ENCODE data around the gene PTDSS2. TPM values are rescaled to one million over a fixed set of nuclear protein-coding genes. Genes with fewer than 3 reads are reported as not detected.
"Not testable (repeated sequence)": the region's sequence is repeated elsewhere in the genome, so short reads cannot be mapped to it uniquely, and the experiment has no call there.

PTDSS2 gene
- total RNA-seq, 2 donors from 2014 or later = 20.6 to 22.5 TPM

DNA sequence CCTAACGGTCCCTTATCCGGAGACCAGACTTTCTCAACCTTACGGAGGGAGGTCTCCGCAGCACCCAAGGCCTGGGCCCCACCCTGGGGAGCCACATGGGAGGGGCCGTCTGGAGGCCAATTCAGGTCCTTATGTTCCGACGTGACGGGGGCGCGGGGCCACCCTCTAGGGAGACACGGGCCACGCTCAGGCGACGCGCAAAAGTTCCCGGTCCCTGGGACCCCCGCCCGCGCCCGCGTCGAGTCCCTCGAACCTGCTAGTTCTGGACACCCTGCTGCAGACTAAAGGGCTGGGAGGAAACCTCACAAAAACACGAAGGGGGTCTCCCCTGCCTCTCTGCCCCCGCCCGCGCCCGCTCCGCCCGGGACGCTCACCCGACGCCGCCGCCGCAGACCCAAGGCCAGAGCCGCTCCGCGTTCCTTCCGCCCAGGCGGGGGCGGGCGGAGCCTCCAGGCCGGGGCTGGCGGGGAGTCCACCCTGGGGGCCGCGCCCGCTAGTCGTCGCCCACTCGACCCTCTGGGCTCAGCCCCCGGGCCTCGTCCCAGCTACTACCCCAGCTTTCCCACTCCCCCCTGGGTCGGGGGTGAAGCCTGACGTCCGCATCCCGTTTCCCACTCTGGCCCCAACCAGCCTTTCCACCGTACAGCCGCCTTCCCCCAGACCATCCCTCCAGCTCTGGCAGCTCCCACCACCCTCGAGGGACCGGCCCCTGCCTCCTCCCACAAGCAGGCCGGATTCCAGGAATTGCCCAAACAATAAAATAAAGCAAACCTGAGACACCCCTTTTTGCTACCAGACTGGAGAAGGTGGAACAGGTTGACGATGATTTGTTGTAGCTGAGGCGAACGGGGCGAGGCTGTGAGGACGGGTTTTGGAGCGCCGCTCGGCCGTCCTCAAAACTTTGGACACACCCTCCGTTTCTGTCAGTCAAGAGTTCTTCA is 54.2 kb downstream of the PTDSS2 start:
- no peak for ATAC-seq (replicated peaks in 1 of 2)
- peak overlapping the region; percentile 97 for H3K4me3 Mint-ChIP-seq
- peaks cover 29% of the 10 kb centered on the region for H3K4me1 Mint-ChIP-seq (ENCODE audit: low read depth)
- H3K27ac Mint-ChIP-seq = peak overlapping the region; percentile 60
- peaks cover 0 to 6% of the 10 kb centered on the region in 2 donors for H3K36me3 Mint-ChIP-seq (ENCODE audit: insufficient read depth in 2 of 2)
- H3K9me3 Mint-ChIP-seq = no peaks in the 10 kb centered on the region
- H3K27me3 Mint-ChIP-seq (ENCODE audit: low read depth) = no peaks in the 10 kb centered on the region
- peak; percentile 38 to 61 for DNase-seq

DNA sequence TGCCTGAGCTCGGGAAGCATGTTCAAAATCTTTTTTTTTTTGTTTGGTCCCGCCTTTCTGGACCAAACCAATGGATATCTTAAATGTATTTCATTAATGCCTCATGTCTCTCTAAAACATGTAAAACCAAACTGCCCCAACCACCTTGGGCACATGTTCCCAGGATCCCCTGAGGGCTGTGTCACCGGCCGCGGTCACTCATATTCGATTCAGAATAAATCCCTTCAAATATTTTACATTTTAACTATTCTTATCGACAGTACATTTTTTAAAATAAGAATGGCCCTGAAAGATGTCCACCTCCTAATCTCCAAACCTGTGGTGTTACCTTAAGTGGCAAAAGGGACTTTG is 54.9 kb downstream of the PTDSS2 start:
- Mint-ChIP-seq H3K27me3 (ENCODE audit: low read depth) (no peaks in the 10 kb centered on the region), H3K4me3 (peak overlapping the region; percentile 97), H3K27ac (no peak overlapping the region), H3K9me3 (no peaks in the 10 kb centered on the region), H3K36me3 (ENCODE audit: insufficient read depth in 2 of 2) (peaks cover 2 to 8% of the 10 kb centered on the region in 2 donors), H3K4me1 (ENCODE audit: low read depth) (peaks cover 29% of the 10 kb centered on the region)
- DNase-seq (no peak), ATAC-seq (replicated peaks in 1 of 2) (no peak)

DNA sequence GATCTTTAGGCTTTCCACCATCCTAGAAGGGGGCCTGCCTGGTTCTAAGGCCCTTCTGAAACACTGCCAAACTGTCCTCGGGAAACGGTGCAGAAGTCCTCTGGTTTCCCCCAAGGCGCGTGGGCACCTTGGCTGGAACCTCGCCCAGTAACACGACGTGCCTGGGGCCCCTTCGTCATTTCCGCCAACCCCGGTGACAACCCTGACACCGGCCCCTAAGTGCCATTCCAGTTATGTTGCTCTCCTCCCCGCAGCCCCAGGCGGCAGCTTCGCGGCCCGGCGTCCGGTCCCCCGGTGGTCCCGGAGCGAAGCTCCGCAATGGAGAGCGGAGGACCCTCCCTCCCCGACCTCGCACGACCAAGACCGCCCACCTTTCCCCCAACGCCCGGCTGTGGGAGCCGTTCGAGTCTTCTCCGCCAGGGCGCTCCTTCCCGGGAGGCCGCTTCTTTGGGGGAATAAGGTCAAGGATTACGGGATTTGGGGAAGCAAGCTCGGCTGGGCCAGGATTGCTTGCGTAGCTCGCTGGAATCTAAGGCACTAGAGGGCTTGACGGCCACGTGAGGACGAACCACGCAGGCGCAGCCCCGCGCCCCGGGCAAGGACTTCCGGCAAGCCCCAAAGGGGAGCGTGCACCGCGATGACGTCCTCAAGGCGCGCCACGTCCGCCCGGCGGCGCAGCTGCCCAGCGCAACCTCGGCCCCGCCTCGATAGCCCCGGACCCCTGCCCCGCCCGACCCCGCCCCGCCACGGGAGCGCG is 56.3 kb downstream of the PTDSS2 start:
- peak; percentile 83 for ATAC-seq (replicated peaks in 1 of 2)
- no peaks in the 10 kb centered on the region for H3K27me3 Mint-ChIP-seq (ENCODE audit: low read depth)
- H3K36me3 Mint-ChIP-seq (ENCODE audit: insufficient read depth in 2 of 2) = peaks cover 2 to 5% of the 10 kb centered on the region in 2 donors
- peak overlapping the region; percentile 97 for H3K4me3 Mint-ChIP-seq
- peaks cover 29% of the 10 kb centered on the region for H3K4me1 Mint-ChIP-seq (ENCODE audit: low read depth)
- peak overlapping the region; percentile 98 for H3K27ac Mint-ChIP-seq
- no peaks in the 10 kb centered on the region for H3K9me3 Mint-ChIP-seq
- DNase-seq = peak; percentile 98 to 99

DNA sequence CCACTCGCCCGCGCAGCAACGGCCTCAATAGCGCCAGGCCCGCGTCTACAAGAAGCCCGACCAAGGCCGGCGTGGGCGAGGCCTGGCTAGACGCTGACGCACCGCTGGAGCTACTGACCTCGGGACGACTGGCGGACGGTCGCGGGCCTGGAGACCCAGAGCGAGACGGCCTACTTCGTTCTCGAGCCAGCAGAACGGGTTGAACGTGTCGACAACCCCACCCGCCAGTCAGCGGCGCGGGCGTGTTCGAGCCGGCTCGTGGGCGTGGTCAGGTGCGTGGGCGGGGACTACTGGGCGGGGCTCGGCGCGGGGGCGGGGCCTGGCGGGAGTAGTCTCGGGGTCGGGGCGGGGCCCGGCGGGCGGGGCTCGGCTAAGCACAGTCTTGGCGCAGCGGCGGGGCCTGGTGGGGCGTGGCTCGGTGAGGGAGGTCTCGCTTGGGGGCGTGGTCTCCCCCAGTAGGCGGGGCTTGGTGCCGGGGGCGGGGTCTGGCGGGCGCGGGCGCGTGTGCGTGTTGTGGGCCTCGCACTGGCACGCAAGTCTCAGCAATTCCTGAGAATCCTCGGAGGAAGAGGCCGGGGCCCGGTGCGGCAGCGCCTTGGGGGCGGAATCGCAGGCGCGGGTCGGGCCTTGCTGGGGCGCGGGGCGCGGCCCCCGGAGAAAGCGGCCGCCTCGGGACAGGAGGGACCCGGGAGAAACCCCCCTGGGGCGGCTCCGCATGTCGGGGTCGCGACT is 57.1 kb downstream of the PTDSS2 start, which contains the start of gene RNH1:
Gene RNH1 (minus strand): TSS at position 248 of the 732 bp plus-strand sequence. CDS start 5,080 bp downstream, outside the sequence.
- Mint-ChIP-seq H3K36me3 (ENCODE audit: insufficient read depth in 2 of 2) (peaks cover 2 to 4% of the 10 kb centered on the region in 2 donors), H3K27ac (peak within 1 kb of the TSS; percentile 98), H3K4me1 (ENCODE audit: low read depth) (peaks cover 29% of the 10 kb centered on the region), H3K4me3 (peak within 1 kb of the TSS; percentile 97), H3K9me3 (no peaks in the 10 kb centered on the region), H3K27me3 (ENCODE audit: low read depth) (no peaks in the 10 kb centered on the region)
- peak; percentile 100 for DNase-seq
- ATAC-seq (replicated peaks in 1 of 2) = peak; percentile 77 to 80

DNA sequence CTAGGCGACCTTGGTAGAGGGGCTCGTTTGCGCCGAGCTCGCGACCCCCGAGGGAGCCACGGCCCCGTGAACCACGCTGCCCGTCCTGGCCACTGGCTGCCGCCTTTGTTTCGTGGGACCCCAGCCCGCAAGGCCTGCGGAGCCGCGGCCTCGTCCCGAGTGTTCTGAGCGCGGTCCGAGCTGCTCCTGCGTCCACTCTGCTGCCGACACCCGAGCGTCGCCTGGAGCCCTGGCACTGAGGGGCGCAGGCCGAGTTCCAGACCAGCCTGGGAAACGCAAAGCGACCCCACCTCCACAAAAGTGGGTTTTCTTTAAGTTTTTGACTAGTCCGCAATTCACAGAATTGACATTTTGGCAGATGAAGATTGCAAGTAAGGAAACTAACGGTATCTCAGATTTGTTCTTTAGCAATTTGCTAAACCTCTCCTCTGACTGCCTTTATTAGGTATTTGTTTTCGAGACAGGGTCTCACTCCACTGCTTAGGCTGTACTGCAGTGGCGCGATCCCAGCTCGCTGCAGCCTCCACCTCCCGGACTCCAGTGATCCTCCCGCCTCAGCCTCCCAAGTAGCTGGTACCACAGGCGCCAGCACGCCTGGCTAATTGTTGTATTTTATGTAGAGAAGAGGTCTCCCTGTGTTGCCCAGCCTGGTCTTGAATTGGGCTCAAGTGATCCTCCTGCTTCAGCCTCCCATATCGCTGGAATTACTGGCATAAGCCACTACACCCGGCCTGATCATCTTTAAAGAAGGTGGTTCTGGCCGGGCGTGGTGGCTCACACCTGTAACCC is 57.8 kb downstream of the PTDSS2 start:
- Mint-ChIP-seq H3K4me1 (ENCODE audit: low read depth) (peaks cover 35% of the 10 kb centered on the region), H3K27me3 (ENCODE audit: low read depth) (no peaks in the 10 kb centered on the region), H3K27ac (no peak overlapping the region), H3K9me3 (no peaks in the 10 kb centered on the region), H3K4me3 (peak overlapping the region; percentile 97), H3K36me3 (ENCODE audit: insufficient read depth in 2 of 2) (peaks cover 2 to 4% of the 10 kb centered on the region in 2 donors)
- DNase-seq (no peak), ATAC-seq (replicated peaks in 1 of 2) (no peak)

DNA sequence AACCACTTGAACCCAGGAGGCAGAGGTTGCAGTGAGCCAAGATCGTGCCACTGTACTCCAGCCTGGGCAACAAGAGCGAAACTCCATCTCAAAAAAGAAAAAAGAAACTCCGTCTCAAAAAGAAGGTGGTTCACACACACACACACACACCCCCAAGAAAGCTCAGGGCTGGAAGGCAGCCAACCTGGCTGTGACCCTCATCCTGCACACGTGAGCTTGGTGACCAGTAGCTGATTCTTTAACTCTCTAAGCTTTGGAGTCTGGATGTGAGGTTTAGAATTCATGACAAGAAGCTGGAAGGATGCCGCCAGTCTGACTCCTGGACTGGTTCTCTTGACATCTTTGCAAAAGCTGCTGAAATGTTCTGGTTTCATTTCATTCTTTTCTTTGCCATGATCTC is 58.9 kb downstream of the PTDSS2 start:
- DNase-seq (no peak), ATAC-seq (replicated peaks in 1 of 2) (no peak)
- no peak overlapping the region for H3K27ac Mint-ChIP-seq
- H3K4me1 Mint-ChIP-seq (ENCODE audit: low read depth) = peaks cover 25% of the 10 kb centered on the region
- no peaks in the 10 kb centered on the region for H3K27me3 Mint-ChIP-seq (ENCODE audit: low read depth)
- no peaks in the 10 kb centered on the region for H3K9me3 Mint-ChIP-seq
- peak overlapping the region in 1 of 2 donors; percentile 24 for H3K4me3 Mint-ChIP-seq
- H3K36me3 Mint-ChIP-seq (ENCODE audit: insufficient read depth in 2 of 2) = peaks cover 2 to 4% of the 10 kb centered on the region in 2 donors

DNA sequence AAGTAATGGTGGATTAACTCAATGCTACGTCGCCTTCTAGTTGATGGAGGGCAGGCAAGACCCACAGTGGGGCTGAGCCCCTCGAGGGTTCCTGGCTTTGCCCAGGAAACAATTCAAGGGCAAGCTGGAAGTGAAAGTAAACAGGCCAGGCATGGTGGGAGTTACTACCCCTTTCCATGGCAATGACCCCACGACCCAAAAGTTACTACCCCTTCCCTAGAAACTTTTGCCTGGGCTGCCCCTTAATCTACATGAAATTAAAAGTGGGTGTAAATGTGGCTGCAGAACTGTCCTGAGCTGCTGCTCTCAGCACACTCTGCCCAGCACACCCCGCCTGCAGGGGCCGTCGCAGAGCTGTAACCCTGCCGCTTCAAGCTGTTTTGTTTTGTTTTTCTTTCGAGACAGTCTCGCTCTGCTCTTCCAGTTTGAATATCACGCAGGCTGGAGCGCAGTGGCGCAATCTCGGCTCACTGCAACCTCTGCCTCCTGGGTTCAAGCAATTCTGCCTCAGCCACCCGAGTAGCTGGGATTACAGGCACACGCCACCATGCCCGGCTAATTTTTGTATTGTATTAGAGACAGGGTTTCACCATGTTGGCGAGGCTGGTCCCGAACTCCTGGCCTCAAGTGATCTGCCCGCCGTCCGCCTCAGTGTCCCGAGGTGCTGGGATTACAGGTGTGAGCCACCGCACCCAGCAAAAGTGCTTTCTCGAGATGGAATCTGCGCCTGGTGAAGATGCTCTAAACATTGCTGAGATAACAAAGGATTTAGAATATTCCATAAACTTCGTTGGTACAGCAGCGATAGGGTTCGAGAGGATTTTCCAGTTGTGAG is 62.9 kb downstream of the PTDSS2 start:
- no peak for DNase-seq
- no peak for ATAC-seq (replicated peaks in 1 of 2)
- Mint-ChIP-seq H3K9me3 (peaks cover 2% of the 10 kb centered on the region in 2 donors), H3K27me3 (ENCODE audit: low read depth) (no peaks in the 10 kb centered on the region), H3K4me3 (no peak overlapping the region), H3K36me3 (ENCODE audit: insufficient read depth in 2 of 2) (peaks cover 3 to 12% of the 10 kb centered on the region in 2 donors), H3K4me1 (ENCODE audit: low read depth) (peaks cover 10% of the 10 kb centered on the region), H3K27ac (peak overlapping the region; percentile 11)

DNA sequence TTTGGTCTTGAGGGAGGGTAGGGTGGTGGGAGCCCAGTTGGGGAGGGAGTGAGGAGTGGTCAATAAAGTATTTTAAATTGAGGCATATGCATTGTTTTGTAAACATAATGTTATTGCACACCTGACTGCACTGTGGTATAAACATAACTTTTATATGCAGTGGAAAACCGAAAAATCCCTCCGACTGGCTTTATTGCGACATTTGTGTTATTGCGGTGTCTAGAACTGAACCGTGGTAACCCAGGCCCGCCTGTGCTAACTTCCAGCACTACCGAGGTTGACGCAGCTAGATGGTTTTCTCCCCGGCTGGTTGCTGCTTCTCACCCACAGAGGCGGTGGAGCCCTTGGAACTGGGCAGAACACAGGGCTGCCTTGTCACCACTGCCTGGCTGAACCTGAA is 64.5 kb downstream of the PTDSS2 start:
- no peak overlapping the region for H3K27ac Mint-ChIP-seq
- peaks cover 15% of the 10 kb centered on the region for H3K4me1 Mint-ChIP-seq (ENCODE audit: low read depth)
- no peaks in the 10 kb centered on the region for H3K27me3 Mint-ChIP-seq (ENCODE audit: low read depth)
- no peak overlapping the region for H3K4me3 Mint-ChIP-seq
- H3K9me3 Mint-ChIP-seq = peaks cover 2% of the 10 kb centered on the region in 2 donors
- no peak for DNase-seq
- no peak for ATAC-seq (replicated peaks in 1 of 2)
- peaks cover 3 to 14% of the 10 kb centered on the region in 2 donors for H3K36me3 Mint-ChIP-seq (ENCODE audit: insufficient read depth in 2 of 2)

DNA sequence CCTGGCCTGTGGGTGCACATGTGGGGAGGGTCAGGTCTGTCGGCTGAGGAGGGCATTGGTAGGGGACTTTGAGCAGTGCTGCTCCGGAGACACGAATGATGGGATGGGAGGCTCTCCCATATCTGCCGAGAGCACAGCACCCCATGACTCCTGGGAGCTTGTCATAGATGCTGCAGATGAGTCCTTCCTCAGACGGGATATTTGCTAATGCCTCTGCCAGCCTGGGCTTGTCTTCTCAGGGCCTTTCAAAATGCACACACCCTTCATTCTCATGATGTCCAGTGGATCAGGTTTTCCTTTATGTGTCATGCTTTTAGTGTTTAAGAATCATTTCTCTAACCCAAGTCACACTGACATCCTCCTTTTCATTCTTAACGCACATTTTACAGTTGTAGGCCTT is 65.1 kb downstream of the PTDSS2 start:
- H3K4me1 Mint-ChIP-seq (ENCODE audit: low read depth) = peaks cover 15% of the 10 kb centered on the region
- no peaks in the 10 kb centered on the region for H3K27me3 Mint-ChIP-seq (ENCODE audit: low read depth)
- no peak for ATAC-seq (replicated peaks in 1 of 2)
- no peak overlapping the region for H3K27ac Mint-ChIP-seq
- no peak for DNase-seq
- H3K36me3 Mint-ChIP-seq (ENCODE audit: insufficient read depth in 2 of 2) = peaks cover 1 to 10% of the 10 kb centered on the region in 2 donors
- H3K4me3 Mint-ChIP-seq = no peak overlapping the region
- peaks cover 2% of the 10 kb centered on the region in 2 donors for H3K9me3 Mint-ChIP-seq

DNA sequence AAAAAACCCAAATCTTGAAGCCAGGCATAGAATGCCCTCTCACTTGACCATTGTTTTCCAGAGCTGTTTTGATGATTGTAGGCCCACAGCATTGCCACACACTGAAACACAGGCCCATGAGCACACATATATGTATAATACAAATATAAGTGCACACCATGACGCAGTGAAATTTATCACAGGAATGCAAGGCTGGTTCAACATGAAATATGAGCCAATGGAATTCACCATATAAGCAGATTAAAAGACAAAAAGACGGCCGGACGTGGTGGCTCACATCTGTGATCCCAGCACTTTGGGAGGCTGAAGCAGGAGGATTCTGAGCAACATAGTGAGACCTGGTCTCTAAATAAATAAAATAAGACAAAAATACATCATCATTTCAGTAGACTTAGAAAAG is 66.3 kb downstream of the PTDSS2 start:
- Mint-ChIP-seq H3K27me3 (ENCODE audit: low read depth) (no peaks in the 10 kb centered on the region), H3K4me1 (ENCODE audit: low read depth) (peaks cover 15% of the 10 kb centered on the region), H3K9me3 (peaks cover 2% of the 10 kb centered on the region in 2 donors), H3K36me3 (ENCODE audit: insufficient read depth in 2 of 2) (peaks cover 1 to 10% of the 10 kb centered on the region in 2 donors), H3K4me3 (no peak overlapping the region), H3K27ac (no peak overlapping the region)
- no peak for DNase-seq
- ATAC-seq (replicated peaks in 1 of 2) = no peak

DNA sequence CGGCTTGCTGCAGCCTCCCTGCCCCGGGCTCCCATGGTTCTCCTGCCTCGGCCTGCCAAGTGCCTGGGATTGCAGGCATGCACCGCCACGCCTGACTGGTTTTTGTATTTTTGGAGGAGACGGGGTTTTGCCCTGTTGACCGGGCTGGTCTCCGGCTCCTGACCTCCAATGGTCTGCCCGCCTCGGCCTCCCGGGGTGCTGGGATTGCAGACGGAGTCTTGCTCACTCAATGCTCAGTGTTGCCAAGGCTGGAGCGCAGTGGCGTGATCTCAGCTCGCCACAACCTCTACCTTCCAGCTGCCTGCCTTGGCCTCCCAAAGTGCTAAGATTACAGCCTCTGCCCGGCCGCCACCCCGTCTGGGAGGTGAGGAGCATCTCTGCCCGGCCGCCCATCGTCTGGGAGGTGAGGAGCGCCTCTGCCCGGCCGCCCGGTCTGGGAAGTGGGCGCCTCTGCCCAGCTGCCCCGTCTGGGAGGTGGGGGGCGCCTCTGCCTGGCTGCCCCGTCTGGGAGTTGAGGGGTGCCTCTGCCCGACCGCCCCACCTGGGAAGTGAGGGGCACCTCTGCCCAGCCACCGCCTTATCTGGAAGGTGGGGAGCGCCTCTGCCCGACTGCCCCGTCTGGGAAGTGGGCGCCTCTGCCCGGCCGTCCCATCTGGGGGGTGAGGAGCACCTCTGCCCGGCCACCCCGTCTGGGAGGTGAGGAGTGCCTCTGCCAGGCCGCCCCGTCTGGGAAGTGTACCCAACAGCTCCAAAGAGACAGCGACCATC is 67.0 kb downstream of the PTDSS2 start:
- not testable (repeated sequence) for H3K36me3 Mint-ChIP-seq (ENCODE audit: insufficient read depth in 2 of 2); ATAC-seq (replicated peaks in 1 of 2); H3K4me3 Mint-ChIP-seq; H3K27ac Mint-ChIP-seq; DNase-seq; H3K9me3 Mint-ChIP-seq; H3K27me3 Mint-ChIP-seq (ENCODE audit: low read depth)
- peaks cover 15% of the 10 kb centered on the region for H3K4me1 Mint-ChIP-seq (ENCODE audit: low read depth)
